Measurements from ENCODE around the gene OR2K2.

DNA sequence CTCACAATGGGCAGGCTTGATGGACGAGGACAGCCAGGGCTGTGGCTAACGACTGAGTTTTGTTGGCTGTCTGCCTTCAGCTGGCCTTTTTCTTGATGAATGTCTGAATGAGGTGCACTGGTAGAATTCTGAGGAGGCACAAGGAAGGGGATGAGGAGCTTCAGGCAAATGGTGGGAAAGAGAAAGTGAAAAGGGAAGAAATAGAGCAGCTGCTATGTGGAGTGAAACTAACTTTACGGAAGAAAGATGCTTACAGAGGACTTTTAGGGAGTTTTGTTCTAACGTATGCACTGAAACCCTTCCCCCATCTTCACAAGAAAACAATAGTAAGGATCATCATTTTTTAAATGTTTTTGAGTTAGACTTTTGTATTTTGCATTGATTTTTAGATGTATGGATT is 45.3 kb downstream of the OR2K2 start:
- TF ChIP-seq, protein P1, sequence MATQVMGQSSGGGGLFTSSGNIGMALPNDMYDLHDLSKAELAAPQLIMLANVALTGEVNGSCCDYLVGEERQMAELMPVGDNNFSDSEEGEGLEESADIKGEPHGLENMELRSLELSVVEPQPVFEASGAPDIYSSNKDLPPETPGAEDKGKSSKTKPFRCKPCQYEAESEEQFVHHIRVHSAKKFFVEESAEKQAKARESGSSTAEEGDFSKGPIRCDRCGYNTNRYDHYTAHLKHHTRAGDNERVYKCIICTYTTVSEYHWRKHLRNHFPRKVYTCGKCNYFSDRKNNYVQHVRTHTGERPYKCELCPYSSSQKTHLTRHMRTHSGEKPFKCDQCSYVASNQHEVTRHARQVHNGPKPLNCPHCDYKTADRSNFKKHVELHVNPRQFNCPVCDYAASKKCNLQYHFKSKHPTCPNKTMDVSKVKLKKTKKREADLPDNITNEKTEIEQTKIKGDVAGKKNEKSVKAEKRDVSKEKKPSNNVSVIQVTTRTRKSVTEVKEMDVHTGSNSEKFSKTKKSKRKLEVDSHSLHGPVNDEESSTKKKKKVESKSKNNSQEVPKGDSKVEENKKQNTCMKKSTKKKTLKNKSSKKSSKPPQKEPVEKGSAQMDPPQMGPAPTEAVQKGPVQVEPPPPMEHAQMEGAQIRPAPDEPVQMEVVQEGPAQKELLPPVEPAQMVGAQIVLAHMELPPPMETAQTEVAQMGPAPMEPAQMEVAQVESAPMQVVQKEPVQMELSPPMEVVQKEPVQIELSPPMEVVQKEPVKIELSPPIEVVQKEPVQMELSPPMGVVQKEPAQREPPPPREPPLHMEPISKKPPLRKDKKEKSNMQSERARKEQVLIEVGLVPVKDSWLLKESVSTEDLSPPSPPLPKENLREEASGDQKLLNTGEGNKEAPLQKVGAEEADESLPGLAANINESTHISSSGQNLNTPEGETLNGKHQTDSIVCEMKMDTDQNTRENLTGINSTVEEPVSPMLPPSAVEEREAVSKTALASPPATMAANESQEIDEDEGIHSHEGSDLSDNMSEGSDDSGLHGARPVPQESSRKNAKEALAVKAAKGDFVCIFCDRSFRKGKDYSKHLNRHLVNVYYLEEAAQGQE (IDR thresholded peaks at IDR 0.05; ENCODE audit: insufficient read depth in 1 of 2, low read depth in 2 of 2, low read length in 2 of 2), result no peak
- TF ChIP-seq POLR2AphosphoS5 (IDR thresholded peaks at IDR 0.05; ENCODE audit: low read depth, low read length) (no peak), SIN3A (IDR thresholded peaks at IDR 0.05; ENCODE audit: borderline replicate concordance, insufficient read depth, low read length) (no peak), TAF1 (IDR thresholded peaks at IDR 0.05; ENCODE audit: borderline replicate concordance, insufficient read depth, low read length) (no peak), FOXP2 (optimal IDR thresholded peaks at IDR 0.05; ENCODE audit: borderline replicate concordance, extremely low read depth, extremely low read length, insufficient read depth) (no peak)
